Endodermal cell (in vitro differentiated cells): Measurements from ENCODE around the gene PODN. TPM values are rescaled to one million over a fixed set of nuclear protein-coding genes. Genes with fewer than 3 reads are reported as not detected.

Experiments used
- DNase-seq: peaks from one replicate; pipeline ENCODE4 v3.0.0-alpha.2; 2017
- H3K27ac ChIP-seq: 2 replicates; pipeline ENCODE4 v1.5.1; 2013; ENCODE audit warnings: mild to moderate bottlenecking, low read depth, low read length, moderate library complexity
- H3K27me3 ChIP-seq: 2 replicates; pipeline ENCODE4 v1.6.1; 2013; ENCODE audit warnings: mild to moderate bottlenecking, low read length, moderate library complexity; ENCODE audit not compliant: insufficient read depth, control insufficient read depth, poor library complexity, severe bottlenecking
- H3K36me3 ChIP-seq: 2 replicates; pipeline ENCODE4 v1.7.0; 2013; ENCODE audit warnings: mild to moderate bottlenecking, low read length, moderate library complexity; ENCODE audit not compliant: control insufficient read depth, insufficient read depth
- H3K4me1 ChIP-seq: one replicate; pipeline ENCODE4 v1.7.0; 2013; ENCODE audit warnings: low read length; ENCODE audit not compliant: control insufficient read depth, insufficient read depth
- H3K4me3 ChIP-seq: 2 replicates; pipeline ENCODE4 v1.5.1; 2013; ENCODE audit warnings: mild to moderate bottlenecking, low read length, moderate library complexity
- H3K9ac ChIP-seq: 2 replicates; pipeline ENCODE4 v1.6.1; 2013; ENCODE audit warnings: mild to moderate bottlenecking, low read length, moderate library complexity; ENCODE audit not compliant: poor library complexity, severe bottlenecking; ENCODE audit errors: extremely low read depth
- H3K9me3 ChIP-seq: 2 replicates; pipeline ENCODE4 v1.6.1; 2013; ENCODE audit warnings: mild to moderate bottlenecking, low read length, moderate library complexity; ENCODE audit not compliant: control insufficient read depth
- H3K27ac Mint-ChIP-seq: 2 replicates; pipeline ENCODE4 v1.8.0; 2020; ENCODE audit warnings: mixed read lengths
- H3K27me3 Mint-ChIP-seq: 2 replicates; pipeline ENCODE4 v1.8.0; 2021; ENCODE audit warnings: mild to moderate bottlenecking, mixed read lengths; ENCODE audit not compliant: insufficient read depth
- H3K36me3 Mint-ChIP-seq: 2 replicates; pipeline ENCODE4 v1.8.0; 2020; ENCODE audit warnings: low read depth, mixed read lengths
- H3K4me1 Mint-ChIP-seq: 2 replicates; pipeline ENCODE4 v1.8.0; 2020; ENCODE audit warnings: mixed read lengths
- H3K4me3 Mint-ChIP-seq: 2 replicates; pipeline ENCODE4 v1.8.0; 2020; ENCODE audit warnings: mild to moderate bottlenecking, moderate library complexity, mixed read lengths
- H3K9me3 Mint-ChIP-seq: 2 replicates; pipeline ENCODE4 v1.8.0; 2020; ENCODE audit warnings: mild to moderate bottlenecking, mixed read lengths
- WGBS, 2 experiments: methylation state at CpG; one replicate each; pipeline versions ENCODE4 v1.1.5 to v1.1.7; 2013; ENCODE audit warnings: missing lambda C conversion rate in 2 of 2, mixed read lengths in 1 of 2; ENCODE audit not compliant: insufficient coverage in 1 of 2, insufficient read length in 1 of 2; 5-methylcytosine and 5-hydroxymethylcytosine counted together
- total RNA-seq, 2 donors: library from RNA; stranded (reverse); fragmentation: NEBNext Ultra II Directional in 1 of 2; extraction: Animal tissue kit (Norgen Biotek cat#: 25700) in 1 of 2; gene quantifications; 2 replicates in 1 of 2; 3 replicates in 1 of 2; pipeline ENCODE4 v1.2.1, GENCODE V29; 2021
- TF ChIP-seq, protein P1 (sequence below): fragments of 200-600 bp; sonication (generic); conservative IDR thresholded peaks from 2 replicates; pipeline ENCODE4 v1.5.0; 2021; ENCODE audit warnings: antibody characterized with exemption, mild to moderate bottlenecking

PODN gene
- total RNA-seq, 2 donors from 2014 or later = 3.0 to 3.6 TPM

DNA sequence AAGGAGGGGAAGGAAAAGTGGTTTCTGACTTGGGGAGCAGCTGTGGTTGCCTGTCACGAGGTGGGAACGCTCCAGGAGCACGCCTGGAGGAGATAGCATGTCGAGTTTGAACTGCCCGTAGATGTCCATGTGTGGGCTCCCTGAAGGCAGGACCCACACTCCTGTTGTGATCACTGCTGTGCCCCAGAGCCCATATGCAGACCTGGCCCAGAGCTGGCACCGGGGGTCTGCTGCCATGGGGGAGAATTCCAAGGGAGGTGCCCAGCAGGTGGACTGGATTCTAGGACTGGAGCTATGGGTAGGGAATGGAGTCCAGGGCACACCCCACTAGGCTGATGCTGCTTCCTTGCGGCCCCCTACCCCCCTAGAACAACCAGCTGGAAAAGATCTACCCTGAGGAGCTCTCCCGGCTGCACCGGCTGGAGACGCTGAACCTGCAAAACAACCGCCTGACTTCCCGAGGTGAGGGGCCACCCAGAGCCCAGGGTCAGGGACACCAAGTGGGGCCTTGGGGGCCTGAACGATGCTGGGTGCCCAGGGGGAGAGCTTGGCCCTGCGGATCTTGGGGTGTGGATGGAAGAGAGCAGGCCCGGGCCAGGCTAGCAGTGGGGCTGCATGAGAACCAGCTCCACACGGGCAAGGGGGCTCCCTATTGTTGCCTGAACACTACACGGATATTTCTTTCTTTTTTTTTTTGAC lies 9.3 kb downstream of the PODN start:
- Histone ChIP-seq H3K36me3 (no peaks in the 10 kb centered on the region), H3K27me3 (peaks cover 19% of the 10 kb centered on the region), H3K9me3 (no peaks in the 10 kb centered on the region), H3K27ac (no peak overlapping the region), H3K4me1 (peaks cover 2% of the 10 kb centered on the region), H3K4me3 (no peak overlapping the region), H3K9ac (no peak overlapping the region)
- WGBS, 2 experiments = 85 to 92% methylated on average over 10 to 17 of the region's 17 CpGs
- no peaks in the 10 kb centered on the region for H3K36me3 Mint-ChIP-seq
- DNase-seq = peak; percentile 36
- TF ChIP-seq, protein P1, sequence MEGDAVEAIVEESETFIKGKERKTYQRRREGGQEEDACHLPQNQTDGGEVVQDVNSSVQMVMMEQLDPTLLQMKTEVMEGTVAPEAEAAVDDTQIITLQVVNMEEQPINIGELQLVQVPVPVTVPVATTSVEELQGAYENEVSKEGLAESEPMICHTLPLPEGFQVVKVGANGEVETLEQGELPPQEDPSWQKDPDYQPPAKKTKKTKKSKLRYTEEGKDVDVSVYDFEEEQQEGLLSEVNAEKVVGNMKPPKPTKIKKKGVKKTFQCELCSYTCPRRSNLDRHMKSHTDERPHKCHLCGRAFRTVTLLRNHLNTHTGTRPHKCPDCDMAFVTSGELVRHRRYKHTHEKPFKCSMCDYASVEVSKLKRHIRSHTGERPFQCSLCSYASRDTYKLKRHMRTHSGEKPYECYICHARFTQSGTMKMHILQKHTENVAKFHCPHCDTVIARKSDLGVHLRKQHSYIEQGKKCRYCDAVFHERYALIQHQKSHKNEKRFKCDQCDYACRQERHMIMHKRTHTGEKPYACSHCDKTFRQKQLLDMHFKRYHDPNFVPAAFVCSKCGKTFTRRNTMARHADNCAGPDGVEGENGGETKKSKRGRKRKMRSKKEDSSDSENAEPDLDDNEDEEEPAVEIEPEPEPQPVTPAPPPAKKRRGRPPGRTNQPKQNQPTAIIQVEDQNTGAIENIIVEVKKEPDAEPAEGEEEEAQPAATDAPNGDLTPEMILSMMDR = no peak
- H3K27me3 Mint-ChIP-seq = peaks cover 16% of the 10 kb centered on the region
- peak overlapping the region; percentile 64 for H3K27ac Mint-ChIP-seq
- no peak overlapping the region for H3K4me3 Mint-ChIP-seq
- H3K9me3 Mint-ChIP-seq = no peaks in the 10 kb centered on the region
- H3K4me1 Mint-ChIP-seq = peaks cover 1% of the 10 kb centered on the region

DNA sequence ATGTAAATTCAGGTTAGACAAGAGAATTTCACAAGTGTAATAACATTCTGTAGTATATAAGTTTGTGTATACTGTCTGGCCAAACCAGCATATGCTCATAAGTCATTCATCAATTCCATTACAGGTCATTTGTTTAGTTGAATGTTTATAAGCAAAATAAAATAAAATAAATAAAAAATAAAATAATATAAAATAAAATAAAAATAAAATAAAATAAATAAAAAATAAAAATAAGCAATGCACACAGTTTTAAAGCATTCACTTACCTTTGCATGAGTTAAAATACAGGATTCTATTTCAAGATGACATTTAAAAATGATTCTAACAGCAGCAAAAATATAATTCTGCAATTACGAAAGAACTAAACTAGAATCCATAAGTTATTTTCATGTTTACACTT lies 9.9 kb downstream of the PODN start:
- Histone ChIP-seq H3K9me3 (no peaks in the 10 kb centered on the region), H3K9ac (no peak overlapping the region), H3K4me1 (peaks cover 2% of the 10 kb centered on the region), H3K27me3 (peaks cover 13% of the 10 kb centered on the region), H3K36me3 (no peaks in the 10 kb centered on the region), H3K27ac (no peak overlapping the region), H3K4me3 (no peak overlapping the region)
- Mint-ChIP-seq H3K36me3 (no peaks in the 10 kb centered on the region), H3K27me3 (peaks cover 14% of the 10 kb centered on the region), H3K4me3 (no peak overlapping the region), H3K27ac (no peak overlapping the region), H3K9me3 (no peaks in the 10 kb centered on the region), H3K4me1 (peaks cover 1% of the 10 kb centered on the region)
- DNase-seq = no peak
- TF ChIP-seq, protein P1 = no peak
- WGBS, 2 experiments = 100% methylated on average over 1 of the region's 1 CpG; no CpG with 5 or more reads in 1 of the 2 experiments

DNA sequence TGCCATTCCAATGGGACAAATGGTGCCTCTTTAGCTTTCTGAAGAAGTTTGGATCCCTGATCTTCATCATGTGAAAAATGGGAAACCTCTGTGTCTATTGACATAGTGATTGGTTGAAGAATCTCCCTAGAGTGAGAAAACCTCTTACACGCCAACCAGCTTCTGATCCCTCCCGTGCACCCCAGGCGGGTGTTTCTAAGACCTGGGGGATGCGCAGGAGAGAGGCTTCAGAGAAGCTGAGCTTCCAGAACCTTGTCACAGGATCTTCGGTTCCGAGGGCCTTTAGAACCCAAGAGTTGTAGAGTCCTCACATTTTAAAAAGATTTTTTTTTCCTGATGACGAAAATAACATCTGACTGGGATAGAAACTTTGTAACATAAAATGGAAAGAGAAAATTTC lies 11.3 kb downstream of the PODN start:
- whole genome bisulfite sequencing, 2 experiments = 94 to 97% methylated on average over 6 to 7 of the region's 7 CpGs
- H3K36me3 ChIP-seq = no peaks in the 10 kb centered on the region
- Mint-ChIP-seq H3K4me1 (no peaks in the 10 kb centered on the region), H3K9me3 (no peaks in the 10 kb centered on the region), H3K36me3 (no peaks in the 10 kb centered on the region), H3K4me3 (no peak overlapping the region), H3K27ac (no peak overlapping the region), H3K27me3 (peaks cover 11% of the 10 kb centered on the region)
- TF ChIP-seq, protein P1 = no peak
- DNase-seq = peak; percentile 12
- peaks cover 2% of the 10 kb centered on the region for H3K4me1 ChIP-seq
- H3K9me3 ChIP-seq = no peaks in the 10 kb centered on the region
- no peak overlapping the region for H3K9ac ChIP-seq
- H3K4me3 ChIP-seq = no peak overlapping the region
- H3K27me3 ChIP-seq = peaks cover 6% of the 10 kb centered on the region
- H3K27ac ChIP-seq = no peak overlapping the region
